VCaP (cell line): Measurements from ENCODE around the gene PRR5L.
A peak's percentile ranks its signal among the peaks of the same experiment; 100 is the strongest.

Source experiments
- H3K27ac ChIP-seq: fragments of 450-650 bp; 2 replicates; pipeline ENCODE4 v1.5.1; 2017
- TF ChIP-seq, protein P1 (sequence below): fragments of 450-650 bp; conservative IDR thresholded peaks from 2 replicates; pipeline ENCODE4 v1.5.1; 2017; ENCODE audit warnings: mild to moderate bottlenecking, moderate library complexity

The PRR5L gene

DNA sequence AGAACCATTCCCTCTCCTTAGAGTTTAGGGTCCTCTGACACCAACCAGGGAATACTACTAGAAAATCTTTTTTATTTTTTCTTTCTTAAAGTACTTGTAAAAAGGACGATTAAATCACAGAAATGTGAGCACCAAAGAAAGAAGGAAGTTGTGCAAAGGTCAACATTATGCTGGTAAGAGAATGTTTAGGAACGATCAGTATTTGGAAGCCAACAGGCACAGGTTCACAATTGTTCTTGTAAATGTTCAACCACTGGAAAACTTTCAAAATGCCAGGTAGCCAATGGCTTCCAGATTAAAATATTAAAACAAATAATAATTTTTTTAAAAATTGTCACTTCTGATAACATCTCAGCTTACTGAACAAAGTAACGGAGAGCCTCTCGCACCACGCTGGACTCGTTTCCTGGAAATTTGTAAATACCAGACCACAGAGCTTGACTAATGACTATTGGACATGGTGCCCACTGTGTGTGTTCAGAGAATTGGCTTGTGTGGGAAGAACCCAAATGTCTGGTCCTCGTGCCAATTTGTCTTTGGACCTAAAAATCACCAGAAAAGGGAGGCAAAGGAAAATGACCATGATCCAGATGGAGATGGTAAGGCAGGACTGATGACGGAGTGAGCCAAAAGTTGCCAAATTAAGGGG lies 27.6 kb upstream of the PRR5L start:
- no peak overlapping the region for H3K27ac ChIP-seq
- TF ChIP-seq, protein P1, sequence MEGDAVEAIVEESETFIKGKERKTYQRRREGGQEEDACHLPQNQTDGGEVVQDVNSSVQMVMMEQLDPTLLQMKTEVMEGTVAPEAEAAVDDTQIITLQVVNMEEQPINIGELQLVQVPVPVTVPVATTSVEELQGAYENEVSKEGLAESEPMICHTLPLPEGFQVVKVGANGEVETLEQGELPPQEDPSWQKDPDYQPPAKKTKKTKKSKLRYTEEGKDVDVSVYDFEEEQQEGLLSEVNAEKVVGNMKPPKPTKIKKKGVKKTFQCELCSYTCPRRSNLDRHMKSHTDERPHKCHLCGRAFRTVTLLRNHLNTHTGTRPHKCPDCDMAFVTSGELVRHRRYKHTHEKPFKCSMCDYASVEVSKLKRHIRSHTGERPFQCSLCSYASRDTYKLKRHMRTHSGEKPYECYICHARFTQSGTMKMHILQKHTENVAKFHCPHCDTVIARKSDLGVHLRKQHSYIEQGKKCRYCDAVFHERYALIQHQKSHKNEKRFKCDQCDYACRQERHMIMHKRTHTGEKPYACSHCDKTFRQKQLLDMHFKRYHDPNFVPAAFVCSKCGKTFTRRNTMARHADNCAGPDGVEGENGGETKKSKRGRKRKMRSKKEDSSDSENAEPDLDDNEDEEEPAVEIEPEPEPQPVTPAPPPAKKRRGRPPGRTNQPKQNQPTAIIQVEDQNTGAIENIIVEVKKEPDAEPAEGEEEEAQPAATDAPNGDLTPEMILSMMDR, result no peak

DNA sequence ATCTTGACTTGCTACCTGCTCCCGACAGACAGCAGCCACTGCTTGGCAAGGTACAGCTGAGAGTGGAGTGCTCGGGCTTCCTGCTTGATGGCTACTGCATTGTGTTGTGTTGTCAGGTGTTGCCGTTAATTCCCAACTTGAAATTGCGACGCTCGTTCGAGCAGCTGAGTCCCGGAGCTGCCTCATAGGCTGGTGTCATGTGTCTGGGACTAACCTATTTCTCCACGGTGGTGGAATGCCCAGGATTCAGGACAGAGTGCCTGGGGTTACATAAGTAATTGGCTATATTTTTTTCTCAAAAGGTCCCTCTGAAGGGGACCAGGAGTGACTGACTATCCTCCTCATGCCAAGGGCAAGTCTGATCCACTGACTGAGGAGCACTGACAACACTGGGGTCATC lies 25.4 kb upstream of the PRR5L start:
- TF ChIP-seq, protein P1, result no peak
- H3K27ac ChIP-seq, result no peak overlapping the region

DNA sequence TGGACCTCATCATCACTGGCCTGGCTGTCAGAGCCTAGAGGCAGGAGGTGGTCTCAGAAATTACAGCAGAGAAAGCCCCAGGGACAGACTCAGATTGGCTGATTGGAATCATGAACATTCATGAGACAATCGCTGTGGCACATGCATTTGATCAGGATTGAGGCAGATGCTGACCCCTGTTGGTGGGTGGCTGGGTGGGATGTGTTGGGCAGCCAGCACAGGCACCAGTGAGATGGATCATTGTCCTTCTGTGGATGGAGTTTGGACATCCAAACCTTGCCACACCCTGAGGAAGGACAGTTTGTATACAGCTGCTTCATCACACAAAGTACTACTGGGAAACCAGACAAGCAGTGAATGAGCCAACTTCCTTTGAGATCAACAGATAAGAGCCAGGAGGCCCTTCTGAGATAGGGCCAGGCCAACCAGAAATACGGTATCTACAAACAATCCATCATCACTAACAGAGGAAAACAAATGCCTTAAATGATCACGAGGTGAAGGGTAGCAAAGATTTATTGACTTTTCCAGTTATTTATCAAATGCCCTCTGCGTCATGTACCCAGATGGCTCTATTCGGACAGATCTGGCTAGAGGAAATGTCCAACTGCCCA lies 24.2 kb upstream of the PRR5L start:
- H3K27ac ChIP-seq, result peak overlapping the region; percentile 39
- TF ChIP-seq, protein P1, result no peak

GRCh38 chr11:36273110-36273509 lies 23.0 kb upstream of the PRR5L start:
- TF ChIP-seq, protein P1, result no peak

GRCh38 chr11:36274414-36274813 lies 21.7 kb upstream of the PRR5L start:
- no peak overlapping the region for H3K27ac ChIP-seq
- TF ChIP-seq, protein P1, result no peak

More at GRCh38 chr11:36273110-36273509, 23.0 kb upstream of the PRR5L start:
- no peak overlapping the region for H3K27ac ChIP-seq

GRCh38 chr11:36278531-36279282 lies 17.4 kb upstream of the PRR5L start:
- TF ChIP-seq, protein P1, result no peak
- H3K27ac ChIP-seq, result no peak overlapping the region

GRCh38 chr11:36280531-36280930 lies 15.6 kb upstream of the PRR5L start:
- no peak overlapping the region for H3K27ac ChIP-seq
- TF ChIP-seq, protein P1, result no peak
